Ovary (tissue), 9 donors: ENCODE results near the gene GLTP. TPM values are rescaled to one million over a fixed set of nuclear protein-coding genes. Genes with fewer than 3 reads are reported as not detected.
"Not testable (repeated sequence)": the region's sequence is repeated elsewhere in the genome, so short reads cannot be mapped to it uniquely, and the experiment has no call there.

ENCODE experiments used
- DNase-seq, 5 donors: peaks; one replicate each; pipeline ENCODE4 v3.0.0-alpha.2; 2019 to 2020
- H3K27ac ChIP-seq, 2 donors: fragments of 200-600 bp; one replicate each; pipeline versions ENCODE4 v1.5.1 to v1.8.0; 2019 to 2022
- H3K27me3 ChIP-seq: fragments of 200-600 bp; one replicate; pipeline ENCODE4 v1.8.0; 2022
- H3K36me3 ChIP-seq: fragments of 200-600 bp; sonication (generic); one replicate; pipeline ENCODE4 v1.5.1; 2019
- H3K4me1 ChIP-seq: one replicate; pipeline ENCODE4 v1.8.1; 2013; ENCODE audit warnings: mild to moderate bottlenecking, moderate library complexity; ENCODE audit not compliant: insufficient read depth
- H3K4me3 ChIP-seq: fragments of 200-600 bp; sonication (generic); one replicate; pipeline ENCODE4 v1.5.1; 2017
- H3K9me3 ChIP-seq, 2 donors: fragments of 200-600 bp in 1 of 2; sonication (generic) in 1 of 2; one replicate each; pipeline versions ENCODE4 v1.5.1 to v1.8.1; 2013 to 2019; ENCODE audit warnings: mild to moderate bottlenecking in 1 of 2, moderate library complexity in 1 of 2
- CTCF ChIP-seq, 3 donors: fragments of 450-650 bp in 2 of 3; fragments of 200-600 bp in 1 of 3; IDR thresholded peaks; one replicate each; pipeline versions ENCODE4 v1.5.1 to v1.8.0; 2016 to 2022; ENCODE audit warnings: antibody characterized with exemption in 3 of 3, mild to moderate bottlenecking in 1 of 3
- EP300 ChIP-seq: sonication (generic); formaldehyde crosslinking; IDR thresholded peaks from one replicate; pipeline ENCODE4 v1.6.1; 2017; ENCODE audit warnings: antibody characterized with exemption
- POLR2A ChIP-seq: fragments of 450-650 bp; IDR thresholded peaks from one replicate; pipeline ENCODE4 v1.6.1; 2017; ENCODE audit warnings: antibody characterized with exemption, mild to moderate bottlenecking, moderate library complexity
- WGBS, 3 donors: extraction: QIAGEN DNeasy Blood & Tissue Kit in 1 of 3; methylation state at CpG; one replicate each; pipeline versions ENCODE4 v1.1.5 to v1.1.7; 2013 to 2017; 5-methylcytosine and 5-hydroxymethylcytosine counted together
- intact Hi-C, 4 donors: fragments of 100-400 bp; cut with DNase I; formaldehyde crosslinking; loops; one replicate each; pipeline versions ENCODE4 v1.11.0 to v1.15.1; 2022 to 2023
- polyA plus RNA-seq, 2 donors: library from polyadenylated mRNA; stranded (reverse); fragments of 200-250 nt in 1 of 2; fragments of 350-450 nt in 1 of 2; fragmentation: Illumina TruSeq in 1 of 2; extraction: RNeasy Lipid Tissue Mini Kit (QIAGEN cat#74804) in 1 of 2; gene quantifications; one replicate each; pipeline ENCODE4 v1.2.3, GENCODE V29; 2013 to 2014
- total RNA-seq, 7 donors: library from RNA; depleted of rRNA in 2 of 7; stranded (reverse); fragments of >200 nt in 2 of 7; fragmentation: NEBNext Ultra II Directional in 3 of 7; extraction: Animal tissue kit (Norgen Biotek cat#: 25700) in 3 of 7; gene quantifications; one replicate each; pipeline versions ENCODE4 v1.1.0 to v1.2.4, GENCODE V29; 2016 to 2023
- donor health status: DM: no; HTN: no; CAD: no; lungs with moderate emphysema.
- donor health status: DM: no; HTN: no; CAD: no.
- donor health status: Bipolar disorder and iron deficiency.
- donor health status: DM: yes; HTN: yes; CAD: no.
- donor health status: DM: no; HTN: no; CAD: no.
- donor health status: DM: yes; HTN: yes; CAD: no.

The GLTP gene
- total and polyA plus RNA-seq, 9 donors: 15.5 to 37.2 (median 26.3) TPM

GRCh38 chr12:109857715-109858114 is 22.6 kb downstream of the GLTP start:
- no peaks in the 10 kb centered on the region for H3K36me3 ChIP-seq
- no peak overlapping the region for H3K27ac ChIP-seq
- H3K4me1 ChIP-seq: no peaks in the 10 kb centered on the region
- TF ChIP-seq EP300 (no peak), CTCF (IDR thresholded peaks at IDR 0.05) (no peak), POLR2A (no peak)
- no peak overlapping the region for H3K4me3 ChIP-seq
- H3K27me3 ChIP-seq: no peaks in the 10 kb centered on the region
- no peak for DNase-seq
- no peaks in the 10 kb centered on the region for H3K9me3 ChIP-seq
- intact Hi-C loops: no loop called here
- WGBS, 3 donors: 91 to 97% (median 93%) methylated on average over 6 of the region's 6 CpGs

GRCh38 chr12:109855377-109855776 is 25.0 kb downstream of the GLTP start:
- Histone ChIP-seq H3K4me1 (no peaks in the 10 kb centered on the region), H3K27me3 (no peaks in the 10 kb centered on the region), H3K4me3 (no peak overlapping the region), H3K36me3 (no peaks in the 10 kb centered on the region), H3K9me3 (no peaks in the 10 kb centered on the region), H3K27ac (no peak overlapping the region)
- TF ChIP-seq POLR2A (no peak), EP300 (no peak), CTCF (IDR thresholded peaks at IDR 0.05) (no peak)
- no peak for DNase-seq
- intact Hi-C loops: no loop called here
- WGBS, 3 donors: 88 to 94% (median 88%) methylated on average over 14 of the region's 14 CpGs

- H3K27me3 ChIP-seq, H3K9me3 ChIP-seq, H3K27ac ChIP-seq, intact Hi-C loops, DNase-seq, H3K4me3 ChIP-seq, H3K36me3 ChIP-seq, H3K4me1 ChIP-seq: not testable (repeated sequence)
- 88 to 91% (median 89%) methylated on average over 6 of the region's 6 CpGs for WGBS, 3 donors
Measured at GRCh38 chr12:109850518-109850917, 29.8 kb downstream of the GLTP start.

GRCh38 chr12:109847142-109847735 is 33.1 kb downstream of the GLTP start:
- no peak overlapping the region for H3K4me3 ChIP-seq
- no peaks in the 10 kb centered on the region for H3K9me3 ChIP-seq
- H3K27ac ChIP-seq: no peak overlapping the region
- TF ChIP-seq CTCF (IDR thresholded peaks at IDR 0.05) (no peak), EP300 (no peak), POLR2A (no peak)
- WGBS, 3 donors: 47 to 51% (median 50%) methylated on average over 7 of the region's 7 CpGs
- H3K27me3 ChIP-seq: no peaks in the 10 kb centered on the region
- H3K36me3 ChIP-seq: no peaks in the 10 kb centered on the region
- H3K4me1 ChIP-seq: peaks cover 3% of the 10 kb centered on the region
- DNase-seq: no peak
- intact Hi-C loops: no loop called here

GRCh38 chr12:109845824-109846205 is 34.5 kb downstream of the GLTP start:
- Histone ChIP-seq H3K27ac (no peak overlapping the region), H3K4me1 (peaks cover 3% of the 10 kb centered on the region), H3K4me3 (no peak overlapping the region), H3K9me3 (no peaks in the 10 kb centered on the region), H3K27me3 (no peaks in the 10 kb centered on the region), H3K36me3 (no peaks in the 10 kb centered on the region)
- intact Hi-C loops: no loop called here
- TF ChIP-seq EP300 (no peak), POLR2A (no peak), CTCF (IDR thresholded peaks at IDR 0.05) (no peak)
- DNase-seq: no peak
- 81 to 87% (median 83%) methylated on average over 7 of the region's 7 CpGs for WGBS, 3 donors
